Trophoblast cell (in vitro differentiated cells and primary cell): ENCODE measurements around the gene NLRP6.

Experiments
- DNase-seq, 2 donors: peaks; one replicate each; pipeline ENCODE4 v3.0.0-alpha.2; 2016
- H2AFZ ChIP-seq: 2 replicates; pipeline ENCODE4 v1.6.1; 2013; ENCODE audit warnings: low read length, moderate library complexity, mild to moderate bottlenecking; ENCODE audit not compliant: insufficient read depth, poor library complexity
- H2AK5ac ChIP-seq: 2 replicates; pipeline ENCODE4 v1.6.1; 2013; ENCODE audit warnings: mild to moderate bottlenecking, low read length
- H2BK120ac ChIP-seq: 2 replicates; pipeline ENCODE4 v1.6.1; 2013; ENCODE audit warnings: low read length, mild to moderate bottlenecking, moderate library complexity; ENCODE audit not compliant: insufficient read depth, poor library complexity
- H2BK12ac ChIP-seq: 2 replicates; pipeline ENCODE4 v1.6.1; 2013; ENCODE audit warnings: mild to moderate bottlenecking, low read length, moderate library complexity
- H2BK5ac ChIP-seq: 2 replicates; pipeline ENCODE4 v1.6.1; 2013; ENCODE audit warnings: low read length, low read depth, moderate library complexity, mild to moderate bottlenecking; ENCODE audit not compliant: poor library complexity
- H3K14ac ChIP-seq: 2 replicates; pipeline ENCODE4 v1.6.1; 2013; ENCODE audit warnings: mild to moderate bottlenecking, low read length
- H3K18ac ChIP-seq: 2 replicates; pipeline ENCODE4 v1.6.1; 2013; ENCODE audit warnings: mild to moderate bottlenecking, low read length
- H3K23ac ChIP-seq: 2 replicates; pipeline ENCODE4 v1.6.1; 2013; ENCODE audit warnings: low read length
- H3K27ac ChIP-seq: 2 replicates; pipeline ENCODE4 v1.5.1; 2013; ENCODE audit warnings: low read depth, mild to moderate bottlenecking, inconsistent platforms, low read length, moderate library complexity
- H3K27me3 ChIP-seq: 2 replicates; pipeline ENCODE4 v1.6.1; 2013; ENCODE audit warnings: inconsistent platforms, mild to moderate bottlenecking, low read length, moderate library complexity; ENCODE audit not compliant: insufficient read depth
- H3K36me3 ChIP-seq, 2 experiments: 1 replicate in 1 of 2; 2 replicates in 1 of 2; pipeline ENCODE4 v1.6.1; 2013; ENCODE audit warnings: low read length in 2 of 2, mild to moderate bottlenecking in 2 of 2, moderate library complexity in 1 of 2; ENCODE audit not compliant: insufficient read depth in 2 of 2, control insufficient read depth in 1 of 2
- H3K4ac ChIP-seq: 2 replicates; pipeline ENCODE4 v1.6.1; 2013; ENCODE audit warnings: low read depth, mild to moderate bottlenecking, low read length, moderate library complexity
- H3K4me1 ChIP-seq, 2 experiments: 1 replicate in 1 of 2; 2 replicates in 1 of 2; pipeline ENCODE4 v1.6.1; 2013; ENCODE audit warnings: low read length in 2 of 2, mild to moderate bottlenecking in 2 of 2, moderate library complexity in 1 of 2; ENCODE audit not compliant: insufficient read depth in 2 of 2, control insufficient read depth in 1 of 2
- H3K4me2 ChIP-seq: 2 replicates; pipeline ENCODE4 v1.6.1; 2013; ENCODE audit warnings: inconsistent platforms, mild to moderate bottlenecking, low read length, moderate library complexity
- H3K4me3 ChIP-seq: 2 replicates; pipeline ENCODE4 v1.5.1; 2013; ENCODE audit warnings: mild to moderate bottlenecking, low read depth, low read length, inconsistent platforms
- H3K79me1 ChIP-seq: one replicate; pipeline ENCODE4 v1.6.1; 2013; ENCODE audit warnings: low read length
- H3K79me2 ChIP-seq: 2 replicates; pipeline ENCODE4 v1.6.1; 2013; ENCODE audit warnings: low read length, mild to moderate bottlenecking; ENCODE audit not compliant: control insufficient read depth, insufficient read depth, poor library complexity
- H3K9ac ChIP-seq: 2 replicates; pipeline ENCODE4 v1.6.1; 2013; ENCODE audit warnings: mild to moderate bottlenecking, low read length
- H3K9me3 ChIP-seq: 2 replicates; pipeline ENCODE4 v1.6.1; 2013; ENCODE audit warnings: low read depth, mild to moderate bottlenecking, control low read depth, inconsistent platforms, low read length; ENCODE audit not compliant: insufficient read depth
- H4K12ac ChIP-seq: 2 replicates; pipeline ENCODE4 v1.6.1; 2013; ENCODE audit warnings: low read depth, mild to moderate bottlenecking, low read length, moderate library complexity
- H4K8ac ChIP-seq: 2 replicates; pipeline ENCODE4 v1.6.1; 2013; ENCODE audit warnings: low read depth, mild to moderate bottlenecking, low read length, moderate library complexity
- H4K91ac ChIP-seq: one replicate; pipeline ENCODE4 v1.6.1; 2013; ENCODE audit warnings: low read depth, mild to moderate bottlenecking, low read length, moderate library complexity
- WGBS: extraction: QIAGEN DNeasy Blood & Tissue Kit; methylation state at CpG from one replicate; pipeline ENCODE4 v1.1.7; 2013; ENCODE audit warnings: missing lambda C conversion rate; ENCODE audit not compliant: insufficient read length, insufficient coverage; ENCODE audit errors: extremely low coverage; 5-methylcytosine and 5-hydroxymethylcytosine counted together

Gene NLRP6

DNA sequence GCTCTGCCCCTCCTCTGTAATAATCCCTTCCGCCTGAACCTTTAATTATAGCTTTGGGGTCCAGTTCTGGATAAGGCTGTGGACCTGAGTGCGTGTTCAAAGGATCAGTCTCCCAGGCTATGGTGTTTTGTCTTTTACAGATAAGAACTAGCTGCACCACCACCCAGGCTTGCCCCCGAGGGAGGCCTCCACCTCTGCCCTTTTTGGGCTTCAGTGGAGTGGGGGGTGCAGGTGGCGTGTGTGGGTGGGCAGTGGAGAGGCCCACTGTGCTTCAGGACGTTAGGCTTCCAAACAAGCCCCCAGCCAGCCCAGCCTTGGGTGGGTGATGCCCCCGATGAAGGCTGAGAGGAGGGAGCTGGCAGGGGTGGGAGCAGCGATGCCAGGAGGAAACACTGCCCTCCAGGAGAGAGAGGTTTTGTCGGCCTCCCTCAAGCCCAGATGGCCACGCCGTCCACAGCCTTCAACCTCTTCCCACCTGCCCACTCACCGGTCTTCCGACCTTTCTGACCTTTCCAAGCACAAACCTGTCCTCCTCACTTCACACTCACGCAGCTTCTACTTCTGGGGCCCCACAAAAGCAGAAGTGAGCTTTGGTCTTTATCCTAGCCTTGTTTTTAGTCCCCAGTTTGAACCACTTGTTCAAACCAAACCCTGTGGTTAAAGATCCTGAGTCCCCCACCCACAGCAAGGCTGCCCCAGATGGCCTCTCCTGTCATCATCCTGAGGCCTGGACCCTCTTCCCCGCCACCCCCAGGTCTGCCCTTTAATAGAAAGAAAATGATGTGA is 21.1 kb upstream of the NLRP6 start:
- H3K27me3 ChIP-seq = no peaks in the 10 kb centered on the region
- H3K79me2 ChIP-seq = no peaks in the 10 kb centered on the region
- H3K79me1 ChIP-seq = no peaks in the 10 kb centered on the region
- no peak overlapping the region for H2BK5ac ChIP-seq
- no peak overlapping the region for H3K9ac ChIP-seq
- no peak overlapping the region for H2BK12ac ChIP-seq
- H4K12ac ChIP-seq = no peak overlapping the region
- no CpG with 5 or more reads among the region's 14 CpGs for WGBS
- no peaks in the 10 kb centered on the region for H3K4me1 ChIP-seq
- no peak overlapping the region for H3K4me3 ChIP-seq
- H3K18ac ChIP-seq = no peak overlapping the region
- H3K9me3 ChIP-seq = peaks cover 4% of the 10 kb centered on the region
- H2AFZ ChIP-seq = no peak overlapping the region
- H2AK5ac ChIP-seq = no peak overlapping the region
- peaks cover 19% of the 10 kb centered on the region in 2 experiments for H3K36me3 ChIP-seq
- H3K14ac ChIP-seq = no peak overlapping the region
- no peak overlapping the region for H3K4ac ChIP-seq
- no peak overlapping the region for H3K23ac ChIP-seq
- H3K27ac ChIP-seq = no peak overlapping the region
- no peak overlapping the region for H4K8ac ChIP-seq
- no peak overlapping the region for H4K91ac ChIP-seq
- H2BK120ac ChIP-seq = no peak overlapping the region
- no peak for DNase-seq
- H3K4me2 ChIP-seq = no peak overlapping the region

DNA sequence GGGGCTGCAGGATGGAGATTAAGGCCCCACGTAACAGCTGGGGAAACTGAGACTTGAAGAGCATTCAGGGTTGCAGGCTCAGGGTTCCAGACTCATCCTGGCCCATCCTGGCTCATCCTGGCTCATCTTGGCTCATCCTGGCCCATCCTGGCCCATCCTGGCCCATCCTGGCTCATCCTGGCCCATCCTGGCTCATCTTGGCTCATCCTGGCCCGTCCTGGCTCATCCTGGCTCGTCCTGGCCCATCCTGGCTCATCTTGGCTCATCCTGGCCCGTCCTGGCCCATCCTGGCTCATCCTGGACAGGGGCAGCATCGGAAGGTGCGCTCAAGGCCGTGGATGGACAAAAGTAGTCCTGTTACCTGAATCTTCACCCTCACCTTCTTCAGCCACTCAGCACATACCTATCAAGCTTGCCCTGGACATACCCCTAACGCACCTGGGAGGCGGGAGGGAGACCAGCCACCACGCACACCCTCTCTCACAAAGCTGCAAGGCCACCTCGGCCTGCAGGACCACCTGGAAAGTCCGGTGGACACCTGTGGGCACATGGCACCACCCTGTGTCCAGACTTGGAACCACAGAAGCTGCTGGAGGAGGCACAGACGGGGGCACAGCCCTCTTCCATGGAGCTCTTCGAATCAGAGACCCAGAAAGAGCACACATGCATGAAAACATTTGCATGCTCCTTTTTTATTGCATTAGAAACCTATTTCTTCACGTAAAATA is 20.3 kb upstream of the NLRP6 start:
- no peak overlapping the region for H2BK120ac ChIP-seq
- no peak overlapping the region for H2BK5ac ChIP-seq
- no peaks in the 10 kb centered on the region for H3K27me3 ChIP-seq
- H3K4me3 ChIP-seq = peak overlapping the region; percentile 39
- no peaks in the 10 kb centered on the region for H3K79me1 ChIP-seq
- H2BK12ac ChIP-seq = no peak overlapping the region
- DNase-seq = peak in 1 of 2 donors; percentile 11
- H2AK5ac ChIP-seq = no peak overlapping the region
- no peaks in the 10 kb centered on the region for H3K4me1 ChIP-seq
- H3K4me2 ChIP-seq = no peak overlapping the region
- H3K18ac ChIP-seq = no peak overlapping the region
- no peak overlapping the region for H3K4ac ChIP-seq
- H3K36me3 ChIP-seq = peaks cover 11% of the 10 kb centered on the region in 2 experiments
- no peak overlapping the region for H2AFZ ChIP-seq
- WGBS = no CpG with 5 or more reads among the region's 15 CpGs
- H3K9me3 ChIP-seq = peaks cover 6% of the 10 kb centered on the region
- no peak overlapping the region for H3K27ac ChIP-seq
- no peak overlapping the region for H4K12ac ChIP-seq
- H4K8ac ChIP-seq = no peak overlapping the region
- H3K14ac ChIP-seq = no peak overlapping the region
- no peak overlapping the region for H3K9ac ChIP-seq
- H3K23ac ChIP-seq = no peak overlapping the region
- H3K79me2 ChIP-seq = no peaks in the 10 kb centered on the region
- no peak overlapping the region for H4K91ac ChIP-seq

DNA sequence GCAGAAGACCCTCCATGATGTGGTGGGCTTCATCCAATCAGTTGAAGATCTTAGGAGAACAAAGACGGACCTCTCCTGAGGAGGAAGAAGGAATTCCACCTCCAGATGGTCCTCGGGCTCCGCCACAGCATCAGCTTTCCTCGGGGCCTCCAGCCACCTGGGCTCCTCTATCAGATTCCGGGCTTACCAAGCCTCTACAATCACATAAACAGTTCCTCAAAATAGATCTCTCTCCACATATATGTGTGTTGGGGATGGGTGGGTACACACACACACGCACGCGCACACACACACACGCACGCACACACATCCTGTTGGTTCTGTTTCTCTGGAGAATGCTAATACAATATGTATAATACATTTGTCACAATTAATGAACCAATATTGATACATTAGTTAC is 18.8 kb upstream of the NLRP6 start:
- no peak overlapping the region for H2BK5ac ChIP-seq
- no peak overlapping the region for H4K12ac ChIP-seq
- H2BK120ac ChIP-seq = no peak overlapping the region
- H3K4me1 ChIP-seq = no peaks in the 10 kb centered on the region
- no peak overlapping the region for H3K27ac ChIP-seq
- no peak overlapping the region for H2AFZ ChIP-seq
- no peak overlapping the region for H3K4me2 ChIP-seq
- no peak overlapping the region for H3K14ac ChIP-seq
- no peaks in the 10 kb centered on the region for H3K27me3 ChIP-seq
- no peak for DNase-seq
- H3K79me1 ChIP-seq = no peaks in the 10 kb centered on the region
- no peaks in the 10 kb centered on the region for H3K36me3 ChIP-seq
- no peak overlapping the region for H3K23ac ChIP-seq
- H4K91ac ChIP-seq = no peak overlapping the region
- WGBS = no CpG with 5 or more reads among the region's 10 CpGs
- no peak overlapping the region for H3K9ac ChIP-seq
- H3K79me2 ChIP-seq = no peaks in the 10 kb centered on the region
- H2BK12ac ChIP-seq = no peak overlapping the region
- H4K8ac ChIP-seq = no peak overlapping the region
- H3K18ac ChIP-seq = no peak overlapping the region
- no peak overlapping the region for H2AK5ac ChIP-seq
- peaks cover 3% of the 10 kb centered on the region for H3K9me3 ChIP-seq
- H3K4me3 ChIP-seq = no peak overlapping the region
- no peak overlapping the region for H3K4ac ChIP-seq

DNA sequence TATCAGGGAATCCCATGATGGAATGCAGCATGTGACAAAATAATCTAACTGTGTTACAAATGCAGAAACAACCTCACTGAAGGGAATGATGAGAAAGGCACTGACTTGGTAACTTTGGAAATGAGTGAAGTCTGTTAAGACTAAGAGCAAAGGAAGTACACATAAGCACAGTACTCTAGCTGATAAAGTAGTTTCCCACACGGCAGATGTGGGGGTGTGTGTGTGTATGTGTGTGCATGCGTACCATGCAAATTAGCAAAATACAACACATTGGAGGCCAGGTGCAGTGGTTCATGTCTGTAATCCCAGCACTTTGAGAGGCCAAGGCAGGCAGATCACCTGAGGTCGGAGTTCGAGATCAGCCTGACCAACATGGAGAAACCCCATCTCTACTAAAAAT is 16.6 kb upstream of the NLRP6 start:
- Histone ChIP-seq H3K79me2 (no peaks in the 10 kb centered on the region), H3K4me1 (no peaks in the 10 kb centered on the region), H2BK5ac (no peak overlapping the region), H4K8ac (no peak overlapping the region), H3K79me1 (no peaks in the 10 kb centered on the region), H3K4ac (no peak overlapping the region), H2AFZ (no peak overlapping the region), H3K9me3 (peaks cover 2% of the 10 kb centered on the region), H3K9ac (no peak overlapping the region), H3K14ac (no peak overlapping the region), H4K12ac (no peak overlapping the region), H3K4me2 (no peak overlapping the region), H2BK120ac (no peak overlapping the region), H4K91ac (no peak overlapping the region), H3K36me3 (no peaks in the 10 kb centered on the region), H3K4me3 (no peak overlapping the region), H3K18ac (no peak overlapping the region), H3K27ac (no peak overlapping the region), H2BK12ac (no peak overlapping the region), H3K23ac (no peak overlapping the region), H3K27me3 (no peaks in the 10 kb centered on the region), H2AK5ac (no peak overlapping the region)
- no peak for DNase-seq
- no CpG with 5 or more reads among the region's 4 CpGs for WGBS
